Measurements from ENCODE around the gene B3GAT2.
"Not testable (repeated sequence)": the region's sequence is repeated elsewhere in the genome, so short reads cannot be mapped to it uniquely, and the experiment has no call there.

B3GAT2 gene

DNA sequence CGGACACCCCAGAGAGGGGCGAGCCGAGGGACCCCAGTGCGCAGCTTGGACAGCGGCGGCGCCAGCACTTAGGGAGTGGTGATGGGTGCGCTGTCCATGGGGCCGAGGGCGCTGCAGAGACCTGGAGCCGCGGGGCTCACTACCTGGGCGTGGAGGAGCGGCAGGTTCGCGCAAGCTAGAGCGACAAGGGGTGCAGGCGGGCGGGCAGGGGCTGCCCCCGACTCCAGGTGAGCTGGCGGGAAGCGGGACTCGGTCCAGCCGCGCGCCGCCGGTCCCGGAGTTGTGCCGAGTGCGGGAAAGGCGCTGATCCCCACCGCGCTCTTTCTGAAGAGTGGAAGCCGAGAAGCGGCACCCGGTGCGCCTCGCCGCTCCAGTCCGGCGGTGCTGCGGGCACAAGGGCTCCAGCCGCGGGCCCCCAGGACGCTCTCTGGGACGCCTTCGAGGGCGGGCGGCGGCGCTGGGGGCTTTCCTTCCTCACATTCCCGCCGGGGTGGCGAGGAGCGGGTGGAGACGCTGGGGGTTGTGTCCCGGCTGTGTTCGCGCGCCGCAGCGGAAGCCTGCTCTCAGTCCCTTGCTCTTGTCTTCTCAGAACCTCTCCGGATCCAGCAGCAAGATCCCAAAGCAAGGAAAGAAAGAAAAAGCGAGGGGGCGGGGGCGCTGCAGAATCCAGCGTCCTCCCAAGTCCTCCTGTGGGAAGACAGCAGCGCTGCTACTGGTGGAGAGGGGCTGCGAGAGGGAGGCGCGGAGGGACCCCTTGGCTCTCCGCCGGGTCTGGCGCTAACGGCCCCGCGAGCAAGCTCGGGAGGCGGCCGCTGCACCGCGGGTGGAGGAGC is at the start of gene B3GAT2:
Gene B3GAT2 (minus strand): TSS at position 610 of the 833 bp plus-strand sequence. CDS start 631 bp downstream, outside the sequence.
- DNase-seq (ENCODE audit: low read depth in 1 of 2, low spot score in 1 of 2): no peak

GRCh38 chr6:70998148-70998547 is 41.3 kb upstream of the B3GAT2 start:
- DNase-seq (ENCODE audit: low read depth in 1 of 2, low spot score in 1 of 2): no peak

DNA sequence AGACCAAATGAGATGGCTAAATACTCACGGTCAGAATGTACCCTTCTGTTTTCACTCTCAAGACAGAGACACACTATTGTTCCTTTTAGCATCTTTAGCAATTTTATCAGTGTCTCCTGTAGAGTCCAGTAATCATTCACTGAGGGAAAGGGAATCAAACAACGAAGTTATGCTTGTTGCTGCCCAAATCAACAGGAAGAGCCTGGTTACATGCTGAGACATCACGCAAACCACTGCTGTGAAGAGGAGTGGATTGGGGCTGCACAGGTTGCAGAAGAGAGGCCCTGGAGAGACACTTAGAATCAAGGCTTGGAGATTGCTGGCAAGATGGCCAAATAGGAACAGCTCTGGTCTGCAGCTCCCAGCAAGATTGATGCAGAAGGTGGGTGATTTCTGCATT is 40.5 kb upstream of the B3GAT2 start:
- DNase-seq (ENCODE audit: low read depth in 1 of 2, low spot score in 1 of 2): no peak

DNA sequence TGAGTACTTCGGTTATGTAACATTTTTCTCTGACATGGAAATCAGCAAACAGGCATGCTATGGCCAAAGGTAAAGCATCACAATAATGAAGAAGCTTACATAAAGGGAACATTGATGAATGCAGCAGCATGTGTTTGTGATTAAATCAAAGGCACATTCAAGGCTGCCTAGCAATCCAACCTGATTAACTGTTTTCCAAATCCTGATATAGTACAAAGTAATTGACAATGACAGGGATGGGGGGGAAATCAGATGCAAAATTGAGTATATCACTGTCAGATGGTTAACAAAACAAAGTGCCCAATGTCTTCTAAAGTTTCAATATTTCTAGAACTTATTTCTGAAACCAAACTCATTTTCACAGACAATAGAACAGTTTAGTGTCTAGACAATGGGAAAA is 39.2 kb upstream of the B3GAT2 start:
- DNase-seq (ENCODE audit: low read depth in 1 of 2, low spot score in 1 of 2): no peak

DNA sequence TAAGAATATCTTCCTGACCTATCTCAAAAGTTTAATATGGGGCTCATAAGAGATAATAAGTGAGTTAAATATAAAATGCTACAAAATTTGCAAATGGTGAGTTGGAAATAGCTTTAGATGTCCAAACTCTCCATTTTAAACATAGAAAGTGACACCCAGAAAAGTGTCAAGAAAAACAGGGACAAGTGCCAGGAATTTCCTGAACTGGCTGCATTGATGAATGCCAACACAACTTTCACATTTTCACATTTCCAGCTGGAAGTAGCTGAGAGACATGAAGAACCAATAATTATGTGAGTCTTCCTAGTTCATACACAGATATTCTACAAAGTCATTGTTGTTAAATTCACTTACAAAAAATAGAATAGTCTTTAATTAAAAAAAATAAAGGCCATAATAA is 38.6 kb upstream of the B3GAT2 start:
- no peak for DNase-seq (ENCODE audit: low read depth in 1 of 2, low spot score in 1 of 2)

DNA sequence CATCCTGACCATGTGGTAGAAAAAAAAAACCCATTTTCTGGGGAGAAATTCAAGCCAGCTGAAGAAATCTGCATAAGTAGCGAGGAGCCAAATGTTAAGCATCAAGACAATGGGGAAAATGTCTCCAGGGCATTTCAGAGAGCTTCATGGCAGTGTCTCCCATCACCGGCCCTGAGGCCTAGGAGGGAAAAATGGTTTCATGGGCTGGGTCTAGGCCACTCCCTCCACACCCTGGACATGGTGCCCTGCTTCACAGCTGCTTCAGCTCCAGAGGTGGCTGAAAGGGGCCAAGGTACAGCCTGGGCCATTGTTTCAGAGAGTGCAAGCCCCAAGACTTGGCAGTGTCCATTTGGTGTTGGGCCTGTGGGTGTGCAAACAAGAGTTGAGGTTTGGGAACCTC is 34.4 kb upstream of the B3GAT2 start:
- DNase-seq (ENCODE audit: low read depth in 1 of 2, low spot score in 1 of 2): no peak

DNA sequence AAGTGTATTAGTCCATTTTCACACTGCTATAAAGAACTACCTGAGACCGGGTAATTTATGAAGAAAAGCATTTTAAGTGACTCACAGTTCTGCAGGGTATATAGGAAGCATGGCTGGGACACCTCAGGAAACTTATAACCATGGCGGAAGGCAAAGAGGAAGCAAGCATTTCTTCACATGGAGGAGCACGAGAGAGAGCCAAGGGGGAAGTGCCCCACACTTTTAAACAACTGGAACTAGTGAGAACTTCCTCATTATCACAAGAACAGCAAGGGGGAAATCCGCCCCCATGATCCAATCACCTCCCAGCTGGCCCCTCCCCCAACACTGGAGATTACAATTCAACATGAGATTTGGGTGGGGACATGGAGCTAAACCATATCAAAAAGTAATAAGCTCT is 28.3 kb upstream of the B3GAT2 start:
- DNase-seq (ENCODE audit: low read depth in 1 of 2, low spot score in 1 of 2): no peak

DNA sequence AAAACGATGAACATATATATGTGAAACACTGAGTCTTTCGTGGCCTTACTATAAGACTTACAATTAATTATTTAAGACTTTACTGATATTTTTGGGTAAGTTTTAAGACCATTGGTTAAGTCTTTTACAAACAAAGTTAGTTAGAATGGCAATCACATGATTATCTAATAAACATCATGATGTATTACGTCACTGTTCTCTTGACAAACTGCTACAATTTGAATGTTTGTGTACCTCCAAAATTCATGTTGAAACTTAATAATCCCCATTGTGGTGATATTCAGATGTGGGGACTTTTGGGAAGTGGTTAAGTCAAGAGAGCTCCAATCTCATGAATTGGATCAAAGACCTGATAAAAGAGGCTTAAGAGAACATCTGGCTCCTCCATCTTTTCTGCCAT is 25.9 kb upstream of the B3GAT2 start:
- no peak for DNase-seq (ENCODE audit: low read depth in 1 of 2, low spot score in 1 of 2)

DNA sequence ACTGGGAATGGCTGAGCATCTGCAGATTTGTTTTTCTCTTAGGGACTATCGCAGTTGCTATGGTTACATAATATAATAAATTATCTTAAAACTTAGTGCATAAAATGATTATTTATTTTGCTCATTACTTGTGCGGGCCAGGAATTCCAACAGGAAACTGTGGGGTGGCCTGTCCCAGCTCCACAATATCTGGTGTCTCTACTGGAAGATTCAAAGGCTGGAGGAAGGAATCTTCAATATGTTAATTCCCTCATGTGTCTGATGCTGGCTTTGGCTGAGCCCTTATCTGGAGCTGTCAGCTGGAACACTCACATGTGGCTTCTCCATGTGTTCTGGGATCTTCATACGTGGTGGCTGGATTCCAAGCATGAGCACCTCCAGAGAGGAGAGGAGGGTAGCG is 23.9 kb upstream of the B3GAT2 start:
- DNase-seq (ENCODE audit: low read depth in 1 of 2, low spot score in 1 of 2): no peak

GRCh38 chr6:70973604-70974003 is 16.7 kb upstream of the B3GAT2 start:
- no peak for DNase-seq (ENCODE audit: low read depth in 1 of 2, low spot score in 1 of 2)

- DNase-seq (ENCODE audit: low read depth in 1 of 2, low spot score in 1 of 2): no peak
Measured at GRCh38 chr6:70967049-70967448, 10.2 kb upstream of the B3GAT2 start.

GRCh38 chr6:70957284-70957617 is 391 bp upstream of the B3GAT2 start:
- DNase-seq (ENCODE audit: low read depth in 1 of 2, low spot score in 1 of 2): no peak

DNA sequence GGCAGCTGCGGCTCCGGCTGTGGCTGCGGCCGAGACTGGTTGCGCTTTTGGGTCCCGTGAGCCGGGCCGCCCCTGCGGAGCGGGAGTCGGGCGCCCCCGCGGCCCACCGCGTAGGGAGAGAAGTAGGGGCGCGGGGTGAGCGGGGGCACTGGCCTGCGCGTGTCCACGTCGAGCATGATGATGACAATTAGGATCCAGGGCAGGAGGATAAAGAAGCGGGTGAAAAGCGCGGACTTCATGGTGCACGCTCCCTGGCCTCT is 739 bp downstream of the B3GAT2 start:
- DNase-seq (ENCODE audit: low read depth in 1 of 2, low spot score in 1 of 2): no peak

- peak; percentile 71 to 78 for DNase-seq (ENCODE audit: low read depth in 1 of 2, low spot score in 1 of 2)
Measured at GRCh38 chr6:70955441-70956190, 1.2 kb downstream of the B3GAT2 start.

DNA sequence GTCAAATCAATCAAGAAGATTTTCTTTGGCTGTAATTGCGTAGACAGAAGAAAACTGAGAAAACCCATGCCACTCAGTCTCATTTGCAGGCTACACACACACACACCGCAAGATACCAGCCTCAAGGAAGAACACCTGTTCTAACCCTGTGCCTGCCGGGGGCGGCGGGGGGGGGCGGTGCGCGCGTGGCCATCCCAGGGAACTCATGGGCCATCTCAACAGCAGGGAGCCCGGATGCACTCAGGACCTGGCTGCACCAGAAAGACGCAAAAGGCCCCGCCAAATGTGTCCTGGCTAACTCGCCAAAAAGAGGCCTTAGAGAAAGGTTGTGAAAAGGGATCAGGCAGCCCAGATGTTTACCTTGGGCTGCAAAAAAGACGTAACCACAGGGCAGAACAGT is 2.1 kb downstream of the B3GAT2 start:
- DNase-seq (ENCODE audit: low read depth in 1 of 2, low spot score in 1 of 2): no peak

- DNase-seq (ENCODE audit: low read depth in 1 of 2, low spot score in 1 of 2): no peak
Measured at GRCh38 chr6:70954176-70954575, 2.7 kb downstream of the B3GAT2 start.

DNA sequence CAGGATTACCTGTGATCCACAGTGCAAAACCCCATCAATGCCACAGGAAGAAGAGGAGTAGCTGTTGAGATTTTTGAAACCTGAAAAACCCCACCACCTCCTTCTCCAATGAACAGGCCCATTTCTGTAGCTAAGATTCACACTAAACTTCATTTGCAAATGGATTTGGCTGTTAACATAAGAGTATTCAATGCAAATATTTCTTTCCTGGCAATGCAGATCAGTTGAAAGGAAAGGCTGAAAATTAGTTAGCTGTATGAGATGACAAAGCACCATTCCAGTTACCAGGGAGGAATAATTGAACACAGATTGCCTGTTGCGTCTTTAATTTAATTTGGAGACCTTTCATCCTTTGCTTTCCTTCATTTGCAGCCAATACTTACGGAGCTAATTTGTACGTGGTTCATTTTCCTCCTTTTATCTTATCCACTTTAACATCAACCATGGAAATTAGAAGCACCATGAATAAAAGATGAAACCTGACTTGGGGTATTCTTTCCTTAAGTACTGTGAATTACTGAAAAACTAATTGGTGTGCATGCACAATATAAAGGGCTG is 4.2 kb downstream of the B3GAT2 start:
- DNase-seq (ENCODE audit: low read depth in 1 of 2, low spot score in 1 of 2): no peak

GRCh38 chr6:70944321-70944720 is 12.5 kb downstream of the B3GAT2 start:
- DNase-seq (ENCODE audit: low read depth in 1 of 2, low spot score in 1 of 2): not testable (repeated sequence)

- DNase-seq (ENCODE audit: low read depth in 1 of 2, low spot score in 1 of 2): no peak
Measured at GRCh38 chr6:70933853-70934252, 23.0 kb downstream of the B3GAT2 start.

DNA sequence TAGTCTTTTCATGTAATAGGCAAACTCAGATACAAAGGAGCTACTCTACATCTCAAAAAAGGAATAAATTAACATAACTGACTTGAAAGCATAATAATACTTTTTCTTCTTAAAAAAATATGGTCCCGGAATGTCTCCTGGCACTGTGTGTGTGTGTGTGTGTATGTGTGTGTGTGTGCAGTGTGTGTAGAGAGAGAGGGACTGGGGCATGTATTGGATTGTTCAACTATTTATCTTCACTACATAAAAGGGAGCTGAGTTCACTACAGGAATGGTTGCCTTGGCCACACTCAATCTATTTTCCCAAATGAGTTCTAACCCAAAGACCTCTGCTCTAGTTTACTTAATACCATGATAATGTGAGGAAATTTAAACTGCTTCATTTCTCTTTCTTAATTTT is 51.1 kb downstream of the B3GAT2 start:
- DNase-seq (ENCODE audit: low read depth in 1 of 2, low spot score in 1 of 2): no peak

DNA sequence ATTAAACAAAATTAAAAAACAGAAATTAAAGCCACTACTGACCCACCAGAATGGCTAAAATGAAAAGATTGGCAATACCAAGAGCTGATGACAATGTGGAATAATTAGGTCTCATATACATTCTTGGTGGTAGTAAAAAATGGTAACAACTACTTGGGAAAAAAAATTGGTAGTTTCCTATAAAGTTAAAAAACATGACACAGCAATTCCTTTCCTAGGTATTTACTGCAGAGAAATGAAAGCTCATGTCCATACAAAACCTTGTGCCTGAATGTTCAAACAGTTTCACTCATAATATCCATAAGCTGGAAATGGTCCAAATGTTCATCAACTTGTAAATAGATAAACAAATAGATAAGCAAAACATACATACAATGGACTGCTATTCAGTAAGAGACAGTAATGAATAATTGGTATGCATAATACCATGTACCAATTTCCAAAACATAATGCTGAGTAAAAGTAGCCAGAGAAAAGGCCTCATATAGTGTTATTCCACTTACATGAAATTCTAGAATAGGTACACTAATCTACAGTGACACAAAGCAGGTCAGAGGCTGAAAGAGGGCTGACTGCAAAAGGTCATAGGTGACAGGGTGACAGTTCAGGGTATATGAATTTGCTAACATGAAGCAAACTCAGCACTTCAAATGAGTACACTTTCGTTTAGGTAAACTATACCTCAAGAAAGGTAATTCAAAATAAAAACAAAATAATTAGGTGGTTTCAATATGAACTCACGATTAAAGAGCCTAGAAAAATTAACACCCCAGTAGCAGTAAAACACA is 53.0 kb downstream of the B3GAT2 start:
- DNase-seq (ENCODE audit: low read depth in 1 of 2, low spot score in 1 of 2): no peak

DNA sequence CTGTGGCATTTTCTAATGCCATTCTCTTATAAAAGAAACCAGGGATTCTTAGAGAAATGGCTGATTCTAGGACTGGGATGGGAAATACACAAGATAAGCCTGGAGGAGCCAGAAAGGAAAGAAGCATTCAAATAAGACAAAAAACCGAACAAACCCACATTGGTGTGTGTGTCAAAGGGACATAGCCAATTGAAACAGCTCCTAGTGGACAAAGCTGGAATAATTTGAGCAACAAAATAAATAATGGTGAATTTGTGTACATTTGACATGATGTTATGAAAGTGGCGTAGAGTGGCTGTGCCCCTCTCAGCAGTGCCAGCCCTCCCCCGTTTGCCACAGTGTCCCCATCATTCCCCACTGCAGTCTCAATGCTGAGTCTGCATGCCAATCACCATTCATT is 55.5 kb downstream of the B3GAT2 start:
- no peak for DNase-seq (ENCODE audit: low read depth in 1 of 2, low spot score in 1 of 2)

Data from activated CD4-positive, alpha-beta T cell treated with anti-CD3 and anti-CD28 coated beads, Interleukin-2, amount 50 U/mL, for 24 hours (primary cell).